T-helper 2 cell (primary cell): ENCODE data around the gene AMOT.

Source experiments
- DNase-seq, 5 experiments: peaks; one replicate each; pipeline versions ENCODE4 v3.0.0 to v3.0.0-alpha.2; 2012 to 2022

AMOT gene

DNA sequence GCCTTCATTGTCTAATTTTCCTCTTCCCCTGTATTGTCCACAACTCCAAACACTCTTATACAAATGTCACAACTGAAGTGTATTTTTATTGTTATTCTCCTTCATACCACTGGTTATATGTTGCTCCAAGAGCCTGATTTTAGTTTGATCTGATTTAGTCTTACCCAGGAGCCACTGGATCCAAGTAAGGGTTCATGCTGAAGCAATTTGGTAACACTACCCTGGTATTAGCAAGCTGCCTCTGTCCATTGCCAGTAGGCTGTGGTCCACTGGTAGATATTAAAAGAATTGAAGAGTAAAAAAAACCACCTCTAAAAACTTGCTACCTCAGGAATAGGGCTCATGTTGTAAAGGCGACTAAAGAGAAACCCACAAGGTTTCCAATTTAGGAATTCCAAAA is 41.2 kb downstream of the AMOT start:
- DNase-seq, result no peak

DNA sequence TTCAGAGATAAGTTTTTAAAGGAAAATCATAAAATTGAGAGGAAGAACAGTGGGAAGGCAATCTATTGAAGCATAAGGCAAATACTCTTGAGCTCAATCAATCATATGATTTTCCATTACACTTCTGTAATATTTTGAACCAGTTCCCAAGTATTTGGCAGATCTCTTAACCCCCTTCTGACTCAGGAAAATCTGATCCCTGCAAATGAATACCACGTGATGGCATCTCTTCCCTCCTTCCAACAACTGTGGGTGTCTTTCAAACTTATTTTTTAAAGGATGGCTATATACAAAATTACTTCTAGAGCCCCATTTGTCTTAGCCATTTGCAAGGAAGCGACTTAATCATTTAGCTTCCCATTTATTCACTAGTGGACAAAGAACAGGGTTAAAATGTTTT is 41.9 kb downstream of the AMOT start:
- DNase-seq, result no peak

- DNase-seq, result no peak
Observed at GRCh38 chrX:112789931-112790330, 50.7 kb downstream of the AMOT start.

DNA sequence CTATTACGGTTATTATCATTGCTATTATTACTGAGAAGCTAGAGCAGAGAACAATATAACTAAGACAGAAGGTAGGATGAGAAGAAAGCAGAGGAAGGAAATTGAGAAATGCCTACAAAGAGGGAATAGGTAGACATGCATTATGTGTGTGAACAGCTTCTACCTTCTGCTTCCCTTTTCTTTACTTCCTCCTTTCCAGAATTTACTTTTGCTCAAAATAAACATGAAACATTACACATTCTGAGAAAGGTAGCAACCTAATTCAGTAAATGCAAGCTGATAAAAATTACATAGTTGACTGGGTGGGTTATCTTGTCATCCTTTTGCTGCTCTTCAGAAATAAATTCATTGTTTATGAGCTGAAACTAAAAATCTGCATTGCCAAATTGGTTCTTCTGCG is 54.6 kb downstream of the AMOT start:
- no peak for DNase-seq

DNA sequence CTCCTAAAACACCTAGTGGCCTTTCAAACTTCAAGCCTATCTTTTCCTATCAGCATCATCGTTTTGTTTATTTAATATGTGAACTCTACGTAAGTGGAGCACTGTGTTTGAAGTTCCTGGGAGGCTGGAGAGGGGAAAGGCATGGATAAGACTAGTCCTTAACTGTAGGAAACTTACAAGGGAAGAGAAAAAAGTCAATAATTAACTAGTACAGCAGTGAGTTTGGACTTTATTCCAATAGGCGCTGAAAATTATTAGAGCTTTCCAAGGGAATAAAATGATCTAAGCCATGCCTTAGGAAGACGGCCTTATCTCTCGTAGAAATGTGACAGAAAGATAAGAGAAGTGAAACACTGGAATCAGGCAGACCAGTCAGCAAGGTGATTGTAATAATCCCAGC is 55.3 kb downstream of the AMOT start:
- no peak for DNase-seq

GRCh38 chrX:112784692-112785091 is 55.9 kb downstream of the AMOT start:
- DNase-seq, result no peak

DNA sequence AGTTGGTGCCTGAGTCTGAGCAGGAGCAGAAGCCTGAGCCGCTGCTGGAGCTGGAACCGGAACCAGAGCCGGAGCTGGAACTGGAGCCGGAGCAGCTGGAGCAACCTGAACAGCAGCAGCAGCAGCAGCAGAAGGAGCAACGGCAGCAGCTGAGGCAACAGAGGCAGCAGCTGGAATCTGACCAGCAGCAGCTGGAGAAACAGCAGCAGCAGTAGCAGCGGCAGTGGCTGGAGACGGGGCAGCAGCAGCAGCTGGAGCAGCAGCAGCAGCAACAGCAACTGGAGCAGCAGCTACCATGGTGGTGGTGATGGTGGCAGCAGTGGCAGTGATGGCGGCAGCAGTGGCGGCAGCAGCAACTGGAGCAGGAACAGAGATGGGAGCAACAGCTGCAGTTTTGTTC is 61.5 kb downstream of the AMOT start:
- no peak for DNase-seq

GRCh38 chrX:112774651-112775293 is 65.9 kb downstream of the AMOT start:
- DNase-seq, result no peak

DNA sequence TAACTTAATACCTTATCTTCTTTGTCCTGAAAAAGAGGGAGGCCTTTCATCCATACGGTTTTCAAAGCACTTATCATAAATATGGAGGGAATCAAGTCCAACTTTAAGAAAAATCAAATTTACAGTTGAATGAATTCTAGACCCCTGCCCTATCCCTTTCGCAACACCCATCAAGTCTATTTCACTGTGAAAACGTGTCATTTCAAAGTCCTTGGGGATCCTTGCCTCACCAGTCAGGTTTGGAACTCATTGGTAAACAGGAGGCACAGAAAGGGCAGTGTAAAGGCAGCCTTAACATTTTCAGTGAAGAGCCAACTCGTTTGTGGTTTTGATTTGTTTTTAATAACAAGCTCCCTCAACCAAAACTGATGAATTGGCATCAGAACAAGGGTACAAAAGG is 66.5 kb downstream of the AMOT start:
- DNase-seq, result no peak

GRCh38 chrX:112769034-112769433 is 71.6 kb downstream of the AMOT start:
- DNase-seq, result no peak

DNA sequence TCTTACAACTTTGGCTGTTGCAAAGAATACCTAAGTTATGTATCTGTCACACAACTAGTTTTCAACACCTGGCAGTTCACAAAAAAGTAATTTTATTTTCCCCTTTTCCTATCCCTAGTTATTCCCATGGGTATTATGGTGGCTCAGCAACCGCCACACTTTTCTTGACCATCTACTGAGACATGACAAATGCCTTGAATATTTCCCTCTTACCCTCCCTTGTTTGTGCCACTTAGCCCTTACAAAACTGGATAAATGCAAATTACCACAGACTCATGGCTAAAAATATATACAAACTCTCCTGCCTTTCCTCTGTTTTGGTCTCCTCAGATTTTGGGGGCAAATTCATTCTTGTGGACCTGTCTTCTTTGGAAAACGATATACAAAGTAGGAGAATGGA is 72.1 kb downstream of the AMOT start:
- DNase-seq, result no peak

DNA sequence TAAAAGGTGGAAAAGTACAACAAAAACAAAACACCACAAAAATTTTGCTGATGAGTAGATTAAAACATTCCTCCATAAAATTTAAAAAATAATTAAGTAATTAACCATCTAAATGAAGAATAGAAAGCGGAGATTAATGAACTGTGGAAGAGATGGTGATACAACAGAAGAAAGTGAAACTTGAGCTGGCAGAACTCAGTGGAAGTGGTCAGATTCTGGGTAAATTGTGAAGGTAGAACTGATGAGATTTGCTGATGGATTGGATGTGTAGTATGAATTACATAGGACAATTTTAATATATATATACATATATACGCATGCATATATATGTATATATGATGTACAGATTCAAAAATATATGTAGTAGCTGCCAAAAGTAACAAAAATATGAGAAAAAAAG is 73.9 kb downstream of the AMOT start:
- no peak for DNase-seq

- DNase-seq, result no peak
Observed at GRCh38 chrX:112761242-112762207, 79.1 kb downstream of the AMOT start.

DNA sequence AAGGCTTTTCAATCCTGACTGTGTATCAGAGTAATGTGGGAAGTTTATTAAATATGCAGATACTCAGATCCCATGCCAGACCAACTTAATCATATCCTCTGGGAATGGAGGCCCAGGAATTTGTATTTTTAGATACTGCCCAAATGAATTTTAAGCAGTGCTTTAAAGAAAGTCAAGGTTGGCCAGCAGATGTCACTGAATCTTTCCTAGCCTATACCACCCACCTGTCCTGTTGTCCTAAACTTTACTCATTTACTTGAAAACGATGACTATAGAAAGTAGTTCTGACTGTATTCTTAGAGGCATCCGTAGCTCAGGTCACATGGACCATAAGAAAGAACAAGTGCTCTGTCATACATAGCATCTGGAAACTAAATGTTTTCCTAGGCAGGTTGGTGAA is 79.9 kb downstream of the AMOT start:
- no peak for DNase-seq

GRCh38 chrX:112759966-112760365 is 80.7 kb downstream of the AMOT start:
- DNase-seq, result no peak

- no peak for DNase-seq
Observed at GRCh38 chrX:112759512-112759911, 81.1 kb downstream of the AMOT start.

DNA sequence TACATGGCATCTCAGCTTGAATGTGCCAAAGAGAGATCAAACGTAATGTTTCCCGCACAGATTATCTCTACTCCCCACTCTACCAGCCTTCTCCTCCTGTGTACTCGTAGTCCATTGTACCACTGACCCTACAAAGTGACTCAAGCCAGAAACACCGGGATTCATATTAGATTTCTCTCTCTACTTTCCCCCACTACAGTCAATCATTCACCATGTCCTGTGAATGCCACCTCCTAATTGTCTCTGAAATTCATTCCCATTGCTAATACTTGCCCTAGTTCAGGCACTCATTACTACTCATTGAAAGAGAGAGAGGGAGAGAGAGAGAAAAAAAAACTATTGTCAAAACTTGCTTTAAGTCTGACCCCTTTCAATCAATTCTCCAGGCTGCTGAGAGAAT is 82.7 kb downstream of the AMOT start:
- DNase-seq, result no peak

GRCh38 chrX:112753116-112753515 is 87.5 kb downstream of the AMOT start:
- no peak for DNase-seq

DNA sequence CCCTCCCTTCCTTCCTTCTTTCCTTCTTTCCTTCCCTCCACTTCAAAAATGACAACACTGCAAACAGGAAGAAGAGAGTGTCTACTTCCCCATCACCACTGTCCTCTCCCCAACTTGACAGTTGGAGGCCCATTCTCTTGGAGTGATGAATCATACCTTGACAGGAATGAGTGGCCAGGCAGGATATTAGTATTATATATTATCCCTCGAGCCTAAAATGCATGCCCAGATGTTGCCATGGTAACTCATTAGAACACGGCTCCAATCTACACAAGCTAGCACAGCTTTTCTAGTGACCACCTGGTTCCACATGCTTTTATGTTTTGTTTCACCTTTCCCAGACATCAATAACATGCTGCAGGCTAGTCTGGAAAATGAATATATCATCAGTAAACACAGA is 89.6 kb downstream of the AMOT start:
- no peak for DNase-seq

- no peak for DNase-seq
Observed at GRCh38 chrX:112746812-112747595, 93.6 kb downstream of the AMOT start.

- peak in 1 of 5 experiments; percentile 2 for DNase-seq
Observed at GRCh38 chrX:112738347-112739033, 102.1 kb downstream of the AMOT start.

- no peak for DNase-seq
Observed at GRCh38 chrX:112736310-112736709, 104.3 kb downstream of the AMOT start.

DNA sequence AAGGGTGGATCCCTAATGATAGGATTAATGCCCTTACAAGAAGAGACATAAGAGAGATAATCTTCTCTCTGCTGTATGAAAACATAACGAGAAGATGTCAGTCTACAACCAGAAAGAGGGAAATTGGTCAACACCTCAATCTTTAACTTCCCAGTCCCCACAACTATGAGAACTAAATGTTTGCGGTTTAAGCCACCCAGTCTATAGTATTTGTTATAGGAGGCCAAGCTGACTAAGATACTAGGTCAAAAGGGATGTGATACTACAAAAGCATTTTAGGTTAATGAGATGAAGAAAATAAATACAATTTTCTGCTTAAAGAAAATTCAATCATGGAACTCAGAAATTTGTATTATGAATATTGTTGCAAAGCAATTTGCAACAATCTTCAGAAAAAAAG is 105.5 kb downstream of the AMOT start:
- DNase-seq, result no peak
